HCT116 (cell line): Measurements from ENCODE around the gene DUS3L.

ENCODE experiments used
- ATF3 ChIP-seq: IDR thresholded peaks from 2 replicates; pipeline ENCODE4 v1.6.1; 2012
- CEBPB ChIP-seq: IDR thresholded peaks from 2 replicates; pipeline ENCODE4 v1.6.1; 2012; ENCODE audit warnings: low read depth
- CTCF ChIP-seq, 3 experiments: fragments of 200-600 bp in 1 of 3; sonication (generic) in 1 of 3; IDR thresholded peaks in 2 of 3; conservative IDR thresholded peaks in 1 of 3; 2 replicates each; pipeline ENCODE4 v1.5.1; 2012 to 2017; ENCODE audit warnings: low read depth in 2 of 3, low read length in 2 of 3, antibody characterized with exemption in 1 of 3, borderline replicate concordance in 1 of 3, control low read depth in 1 of 3, mild to moderate bottlenecking in 1 of 3, mixed read lengths in 1 of 3, mixed run types in 1 of 3, moderate library complexity in 1 of 3; ENCODE audit not compliant: insufficient read depth in 1 of 3
- ELF1 ChIP-seq: IDR thresholded peaks from 2 replicates; pipeline ENCODE4 v1.6.1; 2012; ENCODE audit warnings: low read depth, borderline replicate concordance
- EZH2 ChIP-seq: fragments of 200-600 bp; sonication (generic); IDR thresholded peaks from 2 replicates; pipeline ENCODE4 v1.6.1; 2017; ENCODE audit warnings: antibody characterized with exemption, mixed run types
- EZH2phosphoT487 ChIP-seq: fragments of 200-600 bp; IDR thresholded peaks from 2 replicates; pipeline ENCODE4 v1.6.1; 2018; ENCODE audit warnings: antibody characterized with exemption, borderline replicate concordance
- MAX ChIP-seq: IDR thresholded peaks from 2 replicates; pipeline ENCODE4 v1.6.1; 2012
- POLR2A ChIP-seq: IDR thresholded peaks from 2 replicates; pipeline ENCODE4 v1.7.0; 2011; ENCODE audit warnings: borderline replicate concordance; ENCODE audit not compliant: insufficient read depth, insufficient read length; ENCODE audit errors: extremely low read depth
- POLR2AphosphoS5 ChIP-seq: IDR thresholded peaks from 2 replicates; pipeline ENCODE4 v1.6.1; 2011; ENCODE audit warnings: mild to moderate bottlenecking, low read depth, low read length, moderate library complexity
- RAD21 ChIP-seq: IDR thresholded peaks from 2 replicates; pipeline ENCODE4 v1.6.1; 2012; ENCODE audit warnings: low read depth, mild to moderate bottlenecking
- REST ChIP-seq: IDR thresholded peaks from 2 replicates; pipeline ENCODE4 v1.6.1; 2012; ENCODE audit warnings: low read depth
- SIN3A ChIP-seq: IDR thresholded peaks from 2 replicates; pipeline ENCODE4 v1.6.1; 2012; ENCODE audit warnings: low read depth
- YY1 ChIP-seq: IDR thresholded peaks from 2 replicates; pipeline ENCODE4 v1.6.1; 2011; ENCODE audit warnings: low read length, low read depth, moderate library complexity, mild to moderate bottlenecking; ENCODE audit not compliant: insufficient replicate concordance; ENCODE audit errors: extremely low read depth

GRCh38 chr19:5789351-5789761 is 1.6 kb downstream of the DUS3L start:
- TF ChIP-seq CTCF (IDR thresholded peaks at IDR 0.05 in 2 of 3, conservative IDR thresholded peaks at IDR 0.05 in 1 of 3; ENCODE audit: borderline replicate concordance in 1 of 3, insufficient read depth in 1 of 3, low read depth in 2 of 3, low read length in 2 of 3) (no peak), POLR2AphosphoS5 (no peak), REST (no peak), ATF3 (no peak), POLR2A (no peak), RAD21 (no peak), SIN3A (no peak), EZH2 (no peak), MAX (no peak), ELF1 (no peak), CEBPB (no peak), EZH2phosphoT487 (no peak), YY1 (no peak)
